Chondrocyte (in vitro differentiated cells): Measurements from ENCODE around the gene THOP1. TPM values are rescaled to one million over a fixed set of nuclear protein-coding genes. Genes with fewer than 3 reads are reported as not detected.

Experiments
- DNase-seq: peaks from one replicate; pipeline ENCODE4 v3.0.0; 2021; ENCODE audit warnings: mixed read lengths, low spot score
- H3K27ac Mint-ChIP-seq: one replicate; pipeline ENCODE4 v1.8.0; 2021; ENCODE audit warnings: mild to moderate bottlenecking, moderate library complexity, mixed read lengths; ENCODE audit not compliant: unreplicated experiment
- H3K27me3 Mint-ChIP-seq: 2 replicates; pipeline ENCODE4 v1.8.0; 2021; ENCODE audit warnings: low read depth, mixed read lengths
- H3K36me3 Mint-ChIP-seq: 2 replicates; pipeline ENCODE4 v1.8.0; 2021; ENCODE audit warnings: low read depth, mixed read lengths
- H3K4me1 Mint-ChIP-seq: 2 replicates; pipeline ENCODE4 v1.8.0; 2021; ENCODE audit warnings: low read depth, mild to moderate bottlenecking, mixed read lengths
- H3K4me3 Mint-ChIP-seq: one replicate; pipeline ENCODE4 v1.8.0; 2021; ENCODE audit warnings: mild to moderate bottlenecking, moderate library complexity, mixed read lengths; ENCODE audit not compliant: unreplicated experiment
- H3K9me3 Mint-ChIP-seq: 2 replicates; pipeline ENCODE4 v1.8.0; 2021; ENCODE audit warnings: low read depth, mixed read lengths
- CTCF ChIP-seq: fragments of 200-600 bp; sonication (generic); IDR thresholded peaks from 2 replicates; pipeline ENCODE4 v1.5.0; 2021; ENCODE audit warnings: antibody characterized with exemption, mild to moderate bottlenecking, moderate library complexity
- total RNA-seq: library from RNA; stranded (reverse); gene quantifications from 3 replicates; pipeline ENCODE4 v1.2.1, GENCODE V29; 2021

THOP1 gene
- total RNA-seq, 1 donor from 2014 or later: 48.4 TPM

GRCh38 chr19:2811735-2812413 is 26.6 kb downstream of the THOP1 start:
- Mint-ChIP-seq H3K27ac (no peak overlapping the region), H3K27me3 (no peaks in the 10 kb centered on the region), H3K36me3 (peaks cover 3% of the 10 kb centered on the region), H3K4me3 (no peak overlapping the region), H3K9me3 (no peaks in the 10 kb centered on the region), H3K4me1 (no peaks in the 10 kb centered on the region)
- no peak for TF ChIP-seq CTCF
- DNase-seq: peak; percentile 87

- Mint-ChIP-seq H3K4me1 (no peaks in the 10 kb centered on the region), H3K27ac (no peak overlapping the region), H3K4me3 (no peak overlapping the region), H3K9me3 (no peaks in the 10 kb centered on the region), H3K27me3 (no peaks in the 10 kb centered on the region), H3K36me3 (peaks cover 3% of the 10 kb centered on the region)
- TF ChIP-seq CTCF: no peak
- peak; percentile 77 for DNase-seq
Observed at GRCh38 chr19:2812414-2813234, 27.3 kb downstream of the THOP1 start.

- H3K27me3 Mint-ChIP-seq: no peaks in the 10 kb centered on the region
- no peak for TF ChIP-seq CTCF
- H3K27ac Mint-ChIP-seq: no peak overlapping the region
- peak; percentile 91 for DNase-seq
- no peaks in the 10 kb centered on the region for H3K9me3 Mint-ChIP-seq
- H3K4me3 Mint-ChIP-seq: no peak overlapping the region
- peaks cover 3% of the 10 kb centered on the region for H3K36me3 Mint-ChIP-seq
- H3K4me1 Mint-ChIP-seq: no peaks in the 10 kb centered on the region
Observed at GRCh38 chr19:2813235-2814160, 28.2 kb downstream of the THOP1 start.

- no peak for TF ChIP-seq CTCF
- Mint-ChIP-seq H3K27me3 (no peaks in the 10 kb centered on the region), H3K9me3 (no peaks in the 10 kb centered on the region), H3K4me3 (no peak overlapping the region), H3K27ac (no peak overlapping the region), H3K4me1 (no peaks in the 10 kb centered on the region), H3K36me3 (no peaks in the 10 kb centered on the region)
- peak; percentile 75 for DNase-seq
Observed at GRCh38 chr19:2814426-2814825, 29.1 kb downstream of the THOP1 start.

- Mint-ChIP-seq H3K4me3 (no peak overlapping the region), H3K9me3 (no peaks in the 10 kb centered on the region), H3K27ac (no peak overlapping the region), H3K36me3 (no peaks in the 10 kb centered on the region), H3K4me1 (peaks cover under 1% of the 10 kb centered on the region), H3K27me3 (no peaks in the 10 kb centered on the region)
- DNase-seq: peak; percentile 83
- no peak for TF ChIP-seq CTCF
Observed at GRCh38 chr19:2815191-2815614, 29.9 kb downstream of the THOP1 start.
